HL-60 (cell line): Measurements from ENCODE around the gene ANO10.

Experiments
- CTCF ChIP-seq: IDR thresholded peaks from one replicate; pipeline ENCODE4 v1.5.1; 2011; ENCODE audit warnings: low read length, control low read depth, inconsistent platforms; ENCODE audit not compliant: insufficient read depth
- REST ChIP-seq: IDR thresholded peaks from 2 replicates; pipeline ENCODE4 v1.6.1; 2012; ENCODE audit warnings: low read depth; ENCODE audit not compliant: insufficient replicate concordance
- SPI1 ChIP-seq: IDR thresholded peaks from 2 replicates; pipeline ENCODE4 v1.6.1; 2012; ENCODE audit warnings: low read depth, mild to moderate bottlenecking, borderline replicate concordance

- no peak for TF ChIP-seq CTCF
- TF ChIP-seq REST = no peak
- no peak for TF ChIP-seq SPI1
These were observed 136.8 kb downstream of the ANO10 start for GRCh38 chr3:43484926-43485488.
